Muscle of arm (tissue), 12 donors: Measurements from ENCODE around the gene SIN3A. TPM values are rescaled to one million over a fixed set of nuclear protein-coding genes. Genes with fewer than 3 reads are reported as not detected.
"Not testable (repeated sequence)": the region's sequence is repeated elsewhere in the genome, so short reads cannot be mapped to it uniquely, and the experiment has no call there.

Source experiments
- DNase-seq: peaks from one replicate; pipeline ENCODE4 v3.0.0-alpha.2; 2013
- polyA plus RNA-seq, 12 donors: library from polyadenylated mRNA; unstranded; fragments of 120-200 nt; gene quantifications; one replicate each; pipeline ENCODE4 v1.2.1, GENCODE V29; 2013; ENCODE audit not compliant: insufficient read length in 12 of 12

Gene SIN3A
- polyA plus RNA-seq, 12 donors = 29.6 to 50.8 (median 31.9) TPM; not detected in 1

GRCh38 chr15:75452364-75452864 lies 924 bp upstream of the SIN3A start:
- peak; percentile 85 for DNase-seq

- no peak for DNase-seq
Measured at GRCh38 chr15:75451202-75451673, 252 bp downstream of the SIN3A start.

GRCh38 chr15:75450307-75451201 lies 936 bp downstream of the SIN3A start:
- DNase-seq = peak; percentile 95

GRCh38 chr15:75449585-75450306 lies 1.7 kb downstream of the SIN3A start:
- no peak for DNase-seq

- not testable (repeated sequence) for DNase-seq
Measured at GRCh38 chr15:75448171-75448570, 3.3 kb downstream of the SIN3A start.

- DNase-seq = no peak
Measured at GRCh38 chr15:75446151-75446550, 5.3 kb downstream of the SIN3A start.

GRCh38 chr15:75445324-75445723 lies 6.2 kb downstream of the SIN3A start:
- not testable (repeated sequence) for DNase-seq

- DNase-seq = not testable (repeated sequence)
Measured at GRCh38 chr15:75443972-75444453, 7.5 kb downstream of the SIN3A start.

- no peak for DNase-seq
Measured at GRCh38 chr15:75437721-75438120, 13.8 kb downstream of the SIN3A start.

- DNase-seq = no peak
Measured at GRCh38 chr15:75436881-75437280, 14.6 kb downstream of the SIN3A start.

- no peak for DNase-seq
Measured at GRCh38 chr15:75431682-75432081, 19.8 kb downstream of the SIN3A start.

GRCh38 chr15:75431270-75431669 lies 20.2 kb downstream of the SIN3A start:
- DNase-seq = no peak

- no peak for DNase-seq
Measured at GRCh38 chr15:75430259-75430658, 21.2 kb downstream of the SIN3A start.

GRCh38 chr15:75428152-75428551 lies 23.3 kb downstream of the SIN3A start:
- no peak for DNase-seq

- DNase-seq = no peak
Measured at GRCh38 chr15:75425966-75426500, 25.5 kb downstream of the SIN3A start.

- no peak for DNase-seq
Measured at GRCh38 chr15:75422554-75422953, 28.9 kb downstream of the SIN3A start.

GRCh38 chr15:75420698-75421097 lies 30.8 kb downstream of the SIN3A start:
- no peak for DNase-seq

- DNase-seq = no peak
Measured at GRCh38 chr15:75416584-75416983, 34.9 kb downstream of the SIN3A start.

GRCh38 chr15:75410196-75410595 lies 41.3 kb downstream of the SIN3A start:
- no peak for DNase-seq

GRCh38 chr15:75407083-75407482 lies 44.4 kb downstream of the SIN3A start:
- DNase-seq = no peak

GRCh38 chr15:75403892-75404291 lies 47.6 kb downstream of the SIN3A start:
- DNase-seq = no peak

GRCh38 chr15:75397494-75397893 lies 54.0 kb downstream of the SIN3A start:
- no peak for DNase-seq
